HG02885 (cell line): ENCODE data around the gene POLG.

Experiments used
- ATAC-seq: cut with Tn5 transposase; IDR thresholded peaks from one replicate; pipeline ENCODE4 v1.9.1; 2021; ENCODE audit warnings: mild to moderate bottlenecking; ENCODE audit not compliant: unreplicated experiment, poor library complexity

Gene POLG

GRCh38 chr15:89329329-89330084 lies 5.1 kb downstream of the POLG start:
- ATAC-seq = no peak

GRCh38 chr15:89328398-89329254 lies 6.0 kb downstream of the POLG start:
- ATAC-seq = no peak

DNA sequence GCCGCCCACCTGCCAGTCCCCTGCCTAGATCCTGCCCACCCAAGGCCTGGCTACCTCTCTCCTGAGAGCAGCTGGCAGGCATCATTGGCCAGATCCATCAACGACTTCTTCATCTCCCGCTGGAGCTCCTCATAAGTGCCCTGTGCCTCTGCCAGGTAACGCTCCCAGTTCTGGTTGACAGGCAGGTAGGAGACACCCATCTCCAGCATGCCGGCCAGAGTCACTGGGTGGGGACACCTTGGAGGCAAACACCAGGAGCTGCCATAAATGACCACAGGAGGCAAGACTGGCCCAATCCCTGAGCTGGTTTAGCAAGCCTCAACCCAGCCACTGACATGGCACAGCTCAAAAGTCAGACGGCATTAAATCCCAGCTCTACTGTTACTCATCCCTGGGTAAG lies 7.5 kb downstream of the POLG start:
- no peak for ATAC-seq

GRCh38 chr15:89326316-89326715 lies 8.3 kb downstream of the POLG start:
- ATAC-seq = no peak

DNA sequence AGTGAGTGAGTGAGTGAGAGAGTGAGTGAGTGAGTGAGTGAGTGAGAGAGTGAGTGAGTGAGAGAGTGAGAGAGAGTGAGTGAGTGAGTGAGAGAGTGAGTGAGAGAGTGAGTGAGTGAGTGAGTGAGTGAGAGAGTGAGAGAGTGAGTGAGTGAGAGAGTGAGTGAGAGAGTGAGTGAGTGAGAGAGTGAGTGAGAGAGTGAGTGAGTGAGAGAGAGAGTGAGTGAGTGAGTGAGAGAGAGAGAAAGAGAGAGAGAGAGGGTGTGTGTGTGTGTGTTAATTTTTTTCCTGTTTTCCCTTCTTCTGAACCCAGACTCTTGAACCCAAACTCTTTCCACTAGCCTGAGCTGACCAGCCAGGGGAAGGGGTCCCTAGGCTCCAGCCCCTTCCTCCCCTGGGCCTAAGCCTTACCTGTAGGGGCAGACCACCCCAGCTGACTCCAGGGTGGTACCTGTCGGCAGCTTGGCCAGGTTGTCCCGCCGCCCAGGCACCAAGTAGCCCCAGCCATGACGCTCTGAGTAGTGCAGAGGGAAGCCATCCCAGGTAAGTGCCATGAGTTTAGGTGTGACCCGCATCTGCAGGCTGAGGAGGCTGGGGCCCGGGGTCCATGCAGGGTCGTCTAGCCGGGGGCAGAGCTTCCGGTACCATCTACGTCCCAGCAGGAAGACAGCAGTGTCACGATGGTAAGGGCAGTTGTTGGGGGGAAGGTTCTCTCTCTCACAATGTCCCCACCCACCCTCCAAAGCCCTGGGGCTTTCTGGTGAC lies 9.4 kb downstream of the POLG start:
- ATAC-seq = no peak

GRCh38 chr15:89323825-89324224 lies 10.8 kb downstream of the POLG start:
- no peak for ATAC-seq

GRCh38 chr15:89322822-89323221 lies 11.8 kb downstream of the POLG start:
- no peak for ATAC-seq

DNA sequence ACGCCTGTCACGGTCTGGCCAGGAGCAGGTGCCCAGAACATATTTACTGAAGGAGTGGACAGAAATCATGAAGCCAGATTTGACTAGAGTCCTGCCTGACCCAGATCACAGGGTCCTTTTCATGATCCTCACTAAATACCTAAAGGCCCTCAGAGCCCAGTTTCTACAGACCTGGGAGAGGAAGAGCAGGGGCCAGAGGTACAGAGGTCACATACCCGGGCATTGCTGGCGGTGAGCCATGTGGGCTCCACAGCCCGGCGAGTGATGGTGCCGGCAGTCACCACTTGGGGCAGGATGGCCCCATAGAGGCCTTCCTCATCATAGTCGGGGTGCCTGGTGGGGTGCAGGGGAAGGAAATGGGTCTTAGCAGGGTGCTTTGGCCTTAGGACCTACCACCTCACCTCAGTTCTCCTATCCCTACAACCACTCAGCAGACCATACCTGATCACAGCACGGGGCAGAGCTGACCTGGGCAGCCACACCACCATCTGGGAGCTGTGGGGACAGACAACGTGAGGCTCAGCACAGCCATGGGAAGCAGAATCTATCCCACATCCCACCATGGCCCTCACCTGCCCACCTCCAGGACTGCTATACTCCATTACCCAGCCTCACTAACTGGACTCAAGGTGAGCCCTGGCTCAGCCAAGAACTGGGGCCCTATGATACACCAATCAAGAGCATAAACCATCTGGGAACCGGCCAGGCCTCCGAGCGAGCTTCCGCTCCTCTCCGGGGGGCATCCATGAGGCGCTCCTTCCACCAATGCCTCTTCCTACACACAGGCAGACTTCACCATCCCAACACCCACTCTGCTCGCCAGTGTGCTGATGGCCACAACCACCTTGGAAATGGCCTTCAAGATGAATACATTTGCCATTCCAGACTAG lies 12.9 kb downstream of the POLG start:
- ATAC-seq = no peak

DNA sequence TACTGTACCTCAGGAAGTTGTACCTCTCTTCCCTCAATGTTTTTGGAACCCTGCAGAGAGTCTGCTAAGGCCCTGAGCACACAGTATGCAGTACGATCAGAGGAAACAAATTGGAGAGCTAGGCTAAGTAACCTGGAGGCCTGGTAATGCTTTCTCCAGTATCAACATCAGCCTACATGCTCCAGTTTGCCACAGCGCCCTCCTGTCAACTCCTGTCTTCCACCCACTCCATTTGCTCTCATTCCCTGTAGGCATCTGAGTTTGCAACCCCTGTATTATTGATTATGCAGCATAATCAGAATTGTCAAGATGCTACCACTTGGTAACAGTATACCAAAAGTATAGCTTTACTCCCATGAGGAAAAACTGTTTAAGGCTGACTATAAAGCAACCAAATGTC lies 14.4 kb downstream of the POLG start:
- no peak for ATAC-seq

GRCh38 chr15:89319678-89320077 lies 14.9 kb downstream of the POLG start:
- no peak for ATAC-seq

DNA sequence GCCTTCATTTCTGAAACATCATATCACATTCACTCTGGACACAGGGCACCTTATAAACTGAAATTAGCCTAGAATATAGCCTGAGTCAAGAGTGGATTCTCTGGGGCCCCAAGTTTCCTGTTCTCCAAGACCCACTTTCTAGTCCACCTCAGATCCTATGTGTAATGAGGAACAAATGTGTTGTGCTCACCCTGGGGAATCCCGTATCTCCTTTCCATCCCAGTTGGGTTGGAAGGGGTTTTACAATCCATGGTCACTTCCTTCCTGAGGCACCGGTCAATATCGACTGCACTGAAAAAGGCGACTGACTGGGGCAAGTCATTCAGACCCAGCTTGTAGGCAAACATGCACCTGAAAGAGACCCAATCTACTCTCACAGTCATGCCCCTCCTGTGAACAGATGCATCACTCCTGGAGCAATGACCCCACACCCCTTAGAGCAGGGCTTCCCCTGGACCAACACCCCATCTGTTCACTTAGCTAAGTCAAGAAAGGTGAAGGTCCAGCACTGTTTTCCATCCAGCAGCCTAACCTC lies 17.4 kb downstream of the POLG start:
- ATAC-seq = no peak

GRCh38 chr15:89316504-89316903 lies 18.1 kb downstream of the POLG start:
- no peak for ATAC-seq

DNA sequence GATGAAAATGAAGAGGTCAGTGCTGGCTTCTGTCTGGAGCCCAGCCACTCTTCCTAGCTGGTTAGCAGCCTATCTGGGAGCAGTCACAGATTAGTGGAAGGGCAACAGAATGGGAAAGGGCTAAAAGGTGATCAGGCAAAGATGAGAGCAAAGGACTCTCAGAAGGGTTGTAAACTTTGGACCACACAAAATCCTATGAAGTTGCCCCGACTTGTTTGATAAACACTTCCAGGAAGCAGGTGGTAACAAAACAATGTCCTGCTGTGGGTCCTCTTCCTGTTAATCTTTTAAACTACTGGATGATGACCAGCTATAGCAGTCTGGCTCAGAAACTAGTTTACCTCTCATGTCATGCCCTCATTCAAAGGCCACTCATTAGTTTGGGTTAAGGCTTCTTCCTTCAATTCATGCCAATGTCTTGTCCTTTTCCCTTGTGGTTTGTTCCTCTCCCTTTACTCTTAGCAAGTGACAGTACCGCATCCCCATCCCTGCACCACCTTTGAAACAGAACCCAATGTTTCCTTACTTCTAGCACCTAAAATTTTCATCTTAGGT lies 19.2 kb downstream of the POLG start:
- no peak for ATAC-seq

DNA sequence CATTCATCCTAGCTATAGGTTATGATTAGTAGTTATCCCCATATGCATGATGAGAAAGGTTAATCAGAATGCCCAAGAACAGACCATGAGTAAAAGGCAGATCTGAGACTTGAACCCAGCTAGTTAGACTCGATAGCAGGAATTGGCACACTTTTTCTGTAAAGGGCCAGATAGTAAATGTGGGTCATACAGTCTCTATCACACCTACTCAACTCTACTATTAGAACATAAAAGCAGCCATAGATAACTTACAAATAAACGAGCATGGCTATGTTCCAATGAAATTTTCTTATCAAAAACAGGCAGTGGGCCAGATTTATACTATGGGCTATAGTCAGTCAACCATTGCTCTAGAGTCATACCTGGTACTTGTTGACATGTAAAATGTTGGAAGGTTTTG lies 24.6 kb downstream of the POLG start:
- no peak for ATAC-seq

- no peak for ATAC-seq
These were observed 26.4 kb downstream of the POLG start for GRCh38 chr15:89308236-89308635.

DNA sequence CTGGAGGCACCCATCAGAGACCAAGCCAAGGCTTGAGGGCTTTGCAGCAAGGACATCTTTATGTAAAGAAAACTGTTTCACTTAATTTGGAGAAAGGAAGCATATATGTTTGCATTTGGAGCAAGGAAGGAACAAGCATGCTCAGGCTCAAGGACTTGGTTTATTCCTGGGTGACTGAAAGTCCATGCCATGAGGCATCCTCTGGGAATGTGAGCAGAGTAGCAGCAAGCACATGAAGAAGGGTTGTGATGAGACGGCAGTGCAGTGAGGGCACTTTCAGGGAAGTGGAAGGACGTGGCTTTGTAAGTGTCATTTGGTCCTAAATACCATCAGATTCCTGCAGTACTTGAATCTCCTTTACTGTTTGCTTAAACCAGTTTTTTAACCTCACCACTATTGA lies 26.8 kb downstream of the POLG start:
- ATAC-seq = no peak

DNA sequence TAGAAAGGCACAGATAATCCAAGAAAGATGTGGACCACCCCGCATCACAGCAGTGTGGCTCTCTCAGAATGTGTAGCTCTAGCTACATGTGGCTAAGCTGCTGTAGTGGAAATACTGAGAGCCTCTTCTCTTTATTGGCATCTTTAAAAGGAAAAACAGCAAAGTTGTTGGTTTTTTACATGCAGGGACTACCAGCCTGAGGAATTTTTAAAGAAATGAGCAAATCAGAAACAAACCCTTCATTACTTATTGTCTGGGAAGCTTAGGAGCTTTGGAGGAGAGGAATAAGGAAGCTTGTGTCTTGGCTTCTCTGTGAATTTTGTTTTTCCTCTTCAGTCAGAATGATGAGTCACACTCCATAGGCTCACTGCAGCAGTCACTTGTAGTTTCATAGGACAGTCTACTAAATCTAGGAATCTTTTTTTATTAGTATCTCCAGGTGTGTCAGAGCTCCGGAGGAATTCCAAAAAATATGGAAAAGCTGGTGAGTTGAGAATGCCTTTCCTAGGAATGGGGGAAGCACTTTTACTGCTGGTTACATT lies 27.5 kb downstream of the POLG start:
- no peak for ATAC-seq

- ATAC-seq = no peak
These were observed 29.2 kb downstream of the POLG start for GRCh38 chr15:89305395-89305794.

DNA sequence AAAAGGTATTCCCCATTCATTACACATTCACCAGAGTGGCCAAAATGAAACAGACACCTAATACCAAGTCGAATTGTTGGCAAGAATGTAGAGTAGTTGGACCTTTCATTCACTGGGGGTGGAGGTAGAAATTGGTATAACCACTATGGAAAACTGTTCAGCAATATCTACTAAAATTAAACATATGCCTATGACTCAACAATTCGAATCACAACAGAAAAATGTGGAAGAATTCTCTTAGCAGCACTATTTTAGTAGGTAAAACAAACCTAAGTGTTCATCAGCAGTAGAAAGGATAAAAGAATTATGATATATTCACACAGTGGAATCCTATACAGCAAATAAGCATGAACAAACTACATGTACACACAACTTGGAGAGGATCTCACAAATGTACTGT lies 30.6 kb downstream of the POLG start:
- no peak for ATAC-seq
